K562 (cell line): Measurements from ENCODE around the gene CSF2RB. TPM values are rescaled to one million over a fixed set of nuclear protein-coding genes. Genes with fewer than 3 reads are reported as not detected.
A peak's percentile ranks its signal among the peaks of the same experiment; 100 is the strongest.

Source experiments
- BRD4 ChIP-seq: fragments of 200-600 bp; sonication (generic); IDR thresholded peaks from 2 replicates; pipeline ENCODE4 v1.6.1; 2017; ENCODE audit warnings: inconsistent platforms
- DACH1 ChIP-seq: fragments of 450-650 bp; IDR thresholded peaks from 2 replicates; pipeline ENCODE4 v1.6.1; 2018; ENCODE audit not compliant: partially characterized antibody
- FOXO4 ChIP-seq: fragments of 450-650 bp; formaldehyde crosslinking; IDR thresholded peaks from 2 replicates; pipeline ENCODE4 v1.4.0; 2020; ENCODE audit warnings: mild to moderate bottlenecking, moderate library complexity
- HNRNPUL1 ChIP-seq: fragments of 200-400 bp; formaldehyde crosslinking; IDR thresholded peaks from 2 replicates; pipeline ENCODE4 v1.6.1; 2017; ENCODE audit warnings: low read length
- KLF16 ChIP-seq: IDR thresholded peaks from 2 replicates; pipeline ENCODE4 v1.6.1; 2016; ENCODE audit warnings: antibody characterized with exemption
- MCM5 ChIP-seq: fragments of 450-650 bp; IDR thresholded peaks from 2 replicates; pipeline ENCODE4 v1.6.1; 2016; ENCODE audit warnings: low read depth
- NFIC ChIP-seq: fragments of 450-650 bp; IDR thresholded peaks from 2 replicates; pipeline ENCODE4 v1.6.1; 2017; ENCODE audit warnings: mild to moderate bottlenecking, inconsistent platforms
- PTBP1 ChIP-seq: fragments of 200-400 bp; formaldehyde crosslinking; IDR thresholded peaks from 2 replicates; pipeline ENCODE4 v1.6.1; 2017; ENCODE audit warnings: low read depth, low read length
- RBM34 ChIP-seq: fragments of 200-400 bp; formaldehyde crosslinking; IDR thresholded peaks from 2 replicates; pipeline ENCODE4 v1.6.1; 2018; ENCODE audit warnings: low read length, borderline replicate concordance; ENCODE audit not compliant: insufficient read depth
- RCOR1 ChIP-seq, 2 experiments: IDR thresholded peaks; 2 replicates each; pipeline ENCODE4 v1.6.1; 2012; ENCODE audit warnings: low read depth in 2 of 2, low read length in 2 of 2, borderline replicate concordance in 1 of 2, improper control_type of control experiment in 1 of 2
- SMARCA4 ChIP-seq: fragments of 450-650 bp; IDR thresholded peaks from 2 replicates; pipeline ENCODE4 v1.6.1; 2016
- STAG1 ChIP-seq: sonication (generic); formaldehyde crosslinking; IDR thresholded peaks from 2 replicates; pipeline ENCODE4 v1.5.0; 2020; ENCODE audit warnings: missing genetic modification reagents, borderline replicate concordance
- TBL1XR1 ChIP-seq, 2 experiments: IDR thresholded peaks; 2 replicates each; pipeline ENCODE4 v1.6.1; 2012; ENCODE audit warnings: improper control_type of control experiment in 2 of 2, low read length in 2 of 2, mild to moderate bottlenecking in 1 of 2
- USF2 ChIP-seq: sonication (generic); formaldehyde crosslinking; IDR thresholded peaks from 2 replicates; pipeline ENCODE4 v1.5.0; 2020; ENCODE audit warnings: missing genetic modification reagents
- ZBTB17 ChIP-seq: fragments of 450-650 bp; formaldehyde crosslinking; IDR thresholded peaks from 2 replicates; pipeline ENCODE4 v1.4.0; 2020; ENCODE audit warnings: mild to moderate bottlenecking
- ZC3H11A ChIP-seq: IDR thresholded peaks from 2 replicates; pipeline ENCODE4 v1.6.1; 2012; ENCODE audit warnings: low read depth, low read length, improper control_type of control experiment
- ZNF644 ChIP-seq: fragments of 200-800 bp; sonication (Bioruptor generic); IDR thresholded peaks from 2 replicates; pipeline ENCODE4 v1.6.1; 2016; ENCODE audit warnings: low read depth, missing genetic modification characterization, missing compliant biosample characterization
- ZNF766 ChIP-seq: fragments of 200-800 bp; sonication (Bioruptor generic); conservative IDR thresholded peaks from 2 replicates; pipeline ENCODE4 v1.6.1; 2016; ENCODE audit warnings: missing genetic modification characterization, missing compliant biosample characterization
- polyA plus RNA-seq, 8 experiments: library from polyadenylated mRNA; depleted of rRNA in 4 of 8; stranded (reverse) in 5 of 8; unstranded in 3 of 8; fragments of >200 nt; fragmentation: Nextera tagmentation in 2 of 8; fragmentation: Illumina TruSeq in 1 of 8; extraction: Ambion mirVana in 2 of 8; extraction: Trizol in 1 of 8; gene quantifications; 2 replicates each; pipeline versions ENCODE4 v1.2.1 to v1.2.3, GENCODE V29; 2011 to 2014; ENCODE audit warnings: inconsistent platforms in 1 of 8, missing spikeins in 1 of 8
- total RNA-seq, 7 experiments: library from RNA; depleted of rRNA in 6 of 7; stranded (reverse); fragments of >200 nt in 6 of 7; fragmentation: Illumina TruSeq in 2 of 7; extraction: Trizol in 2 of 7; gene quantifications; 2 replicates each; pipeline versions ENCODE4 v1.2.1 to v1.2.3, GENCODE V29; 2011 to 2021; ENCODE audit warnings: low replicate concordance in 1 of 7
- TF ChIP-seq, protein P1 (sequence below): fragments of 450-650 bp; IDR thresholded peaks from one replicate; pipeline ENCODE4 v1.6.1; 2018; ENCODE audit warnings: mild to moderate bottlenecking, moderate library complexity; ENCODE audit not compliant: partially characterized antibody
- TF ChIP-seq, protein P2 (sequence below): sonication (generic); formaldehyde crosslinking; IDR thresholded peaks from 2 replicates; pipeline ENCODE4 v1.8.0; 2022; ENCODE audit warnings: mild to moderate bottlenecking, missing genetic modification reagents
- TF ChIP-seq, protein P3 (sequence below): fragments of 250-450 bp; sonication (Bioruptor Pico); IDR thresholded peaks from 2 replicates; pipeline ENCODE4 v1.4.0; 2020

The CSF2RB gene
- total and polyA plus RNA-seq, 9 of the 15 experiments (the other 6 are each of a cell fraction or from before 2014, with no cell fraction given), result 0.04 to 1.0 (median 0.36) TPM

DNA sequence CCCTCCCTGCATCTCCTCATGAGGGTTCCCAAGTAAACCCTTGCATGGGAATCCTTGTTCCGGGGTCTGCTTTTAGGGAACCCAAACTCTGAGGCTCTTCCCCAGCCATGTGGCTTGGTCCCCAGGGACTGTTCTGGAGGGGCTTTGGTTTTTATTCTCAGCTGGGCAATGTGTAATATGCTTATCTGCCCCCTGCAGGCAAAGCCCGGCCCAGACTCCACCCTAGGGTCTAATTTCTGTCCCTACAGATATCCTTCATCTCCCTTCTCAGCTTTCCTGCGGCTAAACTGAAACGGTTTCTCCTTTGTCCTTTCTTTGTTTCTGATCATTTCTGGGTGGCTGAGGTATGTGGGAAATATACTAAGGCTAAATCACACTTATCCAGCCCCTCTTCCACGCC, 68.7 kb downstream of the CSF2RB start (continued):
- no peak for TF ChIP-seq ZNF644 (tag)
- TF ChIP-seq, protein P1, sequence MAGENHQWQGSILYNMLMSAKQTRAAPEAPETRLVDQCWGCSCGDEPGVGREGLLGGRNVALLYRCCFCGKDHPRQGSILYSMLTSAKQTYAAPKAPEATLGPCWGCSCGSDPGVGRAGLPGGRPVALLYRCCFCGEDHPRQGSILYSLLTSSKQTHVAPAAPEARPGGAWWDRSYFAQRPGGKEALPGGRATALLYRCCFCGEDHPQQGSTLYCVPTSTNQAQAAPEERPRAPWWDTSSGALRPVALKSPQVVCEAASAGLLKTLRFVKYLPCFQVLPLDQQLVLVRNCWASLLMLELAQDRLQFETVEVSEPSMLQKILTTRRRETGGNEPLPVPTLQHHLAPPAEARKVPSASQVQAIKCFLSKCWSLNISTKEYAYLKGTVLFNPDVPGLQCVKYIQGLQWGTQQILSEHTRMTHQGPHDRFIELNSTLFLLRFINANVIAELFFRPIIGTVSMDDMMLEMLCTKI, result no peak
- TF ChIP-seq RCOR1 (IDR thresholded peaks at IDR 0.05; ENCODE audit: borderline replicate concordance in 1 of 2, low read depth in 2 of 2, low read length in 2 of 2), result peak in 1 of 2 experiments; percentile 61; a peak in 2 of 4 replicates
- TF ChIP-seq USF2, result no peak
- peak; percentile 83 for TF ChIP-seq SMARCA4
- TF ChIP-seq DACH1, result no peak
- no peak for TF ChIP-seq HNRNPUL1
- TF ChIP-seq, protein P2, sequence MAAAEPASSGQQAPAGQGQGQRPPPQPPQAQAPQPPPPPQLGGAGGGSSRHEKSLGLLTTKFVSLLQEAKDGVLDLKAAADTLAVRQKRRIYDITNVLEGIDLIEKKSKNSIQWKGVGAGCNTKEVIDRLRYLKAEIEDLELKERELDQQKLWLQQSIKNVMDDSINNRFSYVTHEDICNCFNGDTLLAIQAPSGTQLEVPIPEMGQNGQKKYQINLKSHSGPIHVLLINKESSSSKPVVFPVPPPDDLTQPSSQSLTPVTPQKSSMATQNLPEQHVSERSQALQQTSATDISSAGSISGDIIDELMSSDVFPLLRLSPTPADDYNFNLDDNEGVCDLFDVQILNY (CRISPR knock-in tag), result no peak
- no peak for TF ChIP-seq BRD4
- TF ChIP-seq KLF16, result peak; percentile 84
- no peak for TF ChIP-seq FOXO4 (CRISPR knock-in tag)
- no peak for TF ChIP-seq PTBP1
- peak; percentile 66 for TF ChIP-seq NFIC
- no peak for TF ChIP-seq RBM34
- no peak for TF ChIP-seq STAG1 (CRISPR knock-in tag)
- no peak for TF ChIP-seq ZC3H11A
- no peak for TF ChIP-seq TBL1XR1 (IDR thresholded peaks at IDR 0.05; ENCODE audit: low read length in 2 of 2)
- TF ChIP-seq ZNF766 (CRISPR knock-in tag), result no peak
- TF ChIP-seq, protein P3, sequence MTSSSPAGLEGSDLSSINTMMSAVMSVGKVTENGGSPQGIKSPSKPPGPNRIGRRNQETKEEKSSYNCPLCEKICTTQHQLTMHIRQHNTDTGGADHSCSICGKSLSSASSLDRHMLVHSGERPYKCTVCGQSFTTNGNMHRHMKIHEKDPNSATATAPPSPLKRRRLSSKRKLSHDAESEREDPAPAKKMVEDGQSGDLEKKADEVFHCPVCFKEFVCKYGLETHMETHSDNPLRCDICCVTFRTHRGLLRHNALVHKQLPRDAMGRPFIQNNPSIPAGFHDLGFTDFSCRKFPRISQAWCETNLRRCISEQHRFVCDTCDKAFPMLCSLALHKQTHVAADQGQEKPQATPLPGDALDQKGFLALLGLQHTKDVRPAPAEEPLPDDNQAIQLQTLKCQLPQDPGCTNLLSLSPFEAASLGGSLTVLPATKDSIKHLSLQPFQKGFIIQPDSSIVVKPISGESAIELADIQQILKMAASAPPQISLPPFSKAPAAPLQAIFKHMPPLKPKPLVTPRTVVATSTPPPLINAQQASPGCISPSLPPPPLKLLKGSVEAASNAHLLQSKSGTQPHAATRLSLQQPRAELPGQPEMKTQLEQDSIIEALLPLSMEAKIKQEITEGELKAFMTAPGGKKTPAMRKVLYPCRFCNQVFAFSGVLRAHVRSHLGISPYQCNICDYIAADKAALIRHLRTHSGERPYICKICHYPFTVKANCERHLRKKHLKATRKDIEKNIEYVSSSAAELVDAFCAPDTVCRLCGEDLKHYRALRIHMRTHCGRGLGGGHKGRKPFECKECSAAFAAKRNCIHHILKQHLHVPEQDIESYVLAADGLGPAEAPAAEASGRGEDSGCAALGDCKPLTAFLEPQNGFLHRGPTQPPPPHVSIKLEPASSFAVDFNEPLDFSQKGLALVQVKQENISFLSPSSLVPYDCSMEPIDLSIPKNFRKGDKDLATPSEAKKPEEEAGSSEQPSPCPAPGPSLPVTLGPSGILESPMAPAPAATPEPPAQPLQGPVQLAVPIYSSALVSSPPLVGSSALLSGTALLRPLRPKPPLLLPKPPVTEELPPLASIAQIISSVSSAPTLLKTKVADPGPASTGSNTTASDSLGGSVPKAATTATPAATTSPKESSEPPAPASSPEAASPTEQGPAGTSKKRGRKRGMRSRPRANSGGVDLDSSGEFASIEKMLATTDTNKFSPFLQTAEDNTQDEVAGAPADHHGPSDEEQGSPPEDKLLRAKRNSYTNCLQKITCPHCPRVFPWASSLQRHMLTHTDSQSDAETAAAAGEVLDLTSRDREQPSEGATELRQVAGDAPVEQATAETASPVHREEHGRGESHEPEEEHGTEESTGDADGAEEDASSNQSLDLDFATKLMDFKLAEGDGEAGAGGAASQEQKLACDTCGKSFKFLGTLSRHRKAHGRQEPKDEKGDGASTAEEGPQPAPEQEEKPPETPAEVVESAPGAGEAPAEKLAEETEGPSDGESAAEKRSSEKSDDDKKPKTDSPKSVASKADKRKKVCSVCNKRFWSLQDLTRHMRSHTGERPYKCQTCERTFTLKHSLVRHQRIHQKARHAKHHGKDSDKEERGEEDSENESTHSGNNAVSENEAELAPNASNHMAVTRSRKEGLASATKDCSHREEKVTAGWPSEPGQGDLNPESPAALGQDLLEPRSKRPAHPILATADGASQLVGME (CRISPR knock-in tag), result no peak
- no peak for TF ChIP-seq MCM5
- no peak for TF ChIP-seq ZBTB17 (CRISPR knock-in tag)
